Measurements from ENCODE around the gene KRT1. TPM values are rescaled to one million over a fixed set of nuclear protein-coding genes. Genes with fewer than 3 reads are reported as not detected.

Gene KRT1
- total RNA-seq, 1 experiment from 2014 or later = not detected

DNA sequence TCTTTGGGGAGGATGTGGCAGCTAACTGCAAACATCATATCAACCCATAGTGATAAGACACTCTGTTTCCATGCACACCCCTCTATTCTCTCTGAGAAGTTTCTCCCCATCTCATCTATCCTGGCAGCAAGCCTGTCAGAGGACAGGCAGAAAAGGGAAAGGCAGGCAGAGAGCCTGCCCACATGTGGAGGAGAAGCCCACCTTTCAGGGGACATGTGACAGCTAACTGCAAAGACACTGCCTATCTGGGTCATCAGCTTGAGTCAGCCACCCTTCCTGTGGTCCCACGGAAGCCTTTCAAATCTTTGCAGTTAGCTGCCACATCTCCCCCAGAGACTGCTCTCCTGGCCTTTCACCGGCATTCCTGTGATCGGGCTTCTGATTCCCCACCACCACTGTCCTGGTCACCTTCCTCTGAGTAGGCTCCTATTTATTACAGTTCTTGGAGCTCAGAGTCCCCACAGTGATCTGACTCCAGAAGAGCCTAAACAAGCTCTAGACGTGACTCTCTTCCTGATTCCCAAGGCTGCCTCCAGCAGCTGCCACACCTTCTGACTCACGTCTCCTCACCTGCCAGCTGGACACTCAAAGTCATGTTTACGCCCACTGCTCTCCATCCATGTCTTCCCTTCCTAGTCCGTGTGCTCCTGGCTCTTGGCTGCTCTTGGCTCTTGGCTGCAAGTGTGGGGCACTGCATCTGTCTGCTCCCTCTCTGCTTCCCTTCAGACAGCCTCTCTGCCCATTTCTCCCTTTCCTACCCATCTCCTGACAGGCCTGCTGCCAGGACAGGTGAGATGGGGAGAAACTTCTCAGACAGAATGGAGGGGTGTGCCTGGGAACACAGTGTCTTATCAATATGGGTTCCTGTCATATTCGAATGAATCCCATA, 7.5 kb upstream of the KRT1 start:
- intact Hi-C loops (cut with micrococcal nuclease; ENCODE audit: unreplicated experiment) = no loop called here
- H3K27me3 Mint-ChIP-seq (ENCODE audit: unreplicated experiment) = peaks cover 95% of the 10 kb centered on the region
- no peaks in the 10 kb centered on the region for H3K36me3 Mint-ChIP-seq (ENCODE audit: insufficient read depth, unreplicated experiment)
- TF ChIP-seq CTCF (IDR thresholded peaks at IDR 0.05; ENCODE audit: unreplicated experiment) = no peak
- no peak overlapping the region for H3K4me3 Mint-ChIP-seq (ENCODE audit: low read depth, unreplicated experiment)
- peaks cover 19% of the 10 kb centered on the region for H3K4me1 Mint-ChIP-seq (ENCODE audit: low read depth, unreplicated experiment)
- peak; percentile 30 for DNase-seq
- H3K9me3 Mint-ChIP-seq (ENCODE audit: low read depth, unreplicated experiment) = no peaks in the 10 kb centered on the region
- CTCF ChIA-PET = no interaction called here
- no peak overlapping the region for H3K27ac Mint-ChIP-seq (ENCODE audit: unreplicated experiment)
- no TSS peak for BruUV-seq (replicated peaks)

- BruUV-seq (replicated peaks) = no TSS peak
- no peak for DNase-seq
- H3K27ac Mint-ChIP-seq (ENCODE audit: unreplicated experiment) = no peak overlapping the region
- no peaks in the 10 kb centered on the region for H3K9me3 Mint-ChIP-seq (ENCODE audit: low read depth, unreplicated experiment)
- H3K4me1 Mint-ChIP-seq (ENCODE audit: low read depth, unreplicated experiment) = peaks cover 17% of the 10 kb centered on the region
- no peak for TF ChIP-seq CTCF (IDR thresholded peaks at IDR 0.05; ENCODE audit: unreplicated experiment)
- H3K4me3 Mint-ChIP-seq (ENCODE audit: low read depth, unreplicated experiment) = no peak overlapping the region
- intact Hi-C loops (cut with micrococcal nuclease; ENCODE audit: unreplicated experiment) = no loop called here
- peaks cover 87% of the 10 kb centered on the region for H3K27me3 Mint-ChIP-seq (ENCODE audit: unreplicated experiment)
- no peaks in the 10 kb centered on the region for H3K36me3 Mint-ChIP-seq (ENCODE audit: insufficient read depth, unreplicated experiment)
- CTCF ChIA-PET = no interaction called here
These were observed 6.7 kb upstream of the KRT1 start for GRCh38 chr12:52686756-52687487.

- peaks cover 78% of the 10 kb centered on the region for H3K27me3 Mint-ChIP-seq (ENCODE audit: unreplicated experiment)
- CTCF ChIA-PET = interaction anchor here (0.5 kb wide), 1 partner anchor 59 kb away, joined by 3 read pairs; no protein-coding TSS in a partner anchor
These were observed 5.9 kb upstream of the KRT1 start for GRCh38 chr12:52686063-52686462.

More at GRCh38 chr12:52686063-52686462, 5.9 kb upstream of the KRT1 start:
- Mint-ChIP-seq H3K4me3 (ENCODE audit: low read depth, unreplicated experiment) (no peak overlapping the region), H3K4me1 (ENCODE audit: low read depth, unreplicated experiment) (peaks cover 16% of the 10 kb centered on the region), H3K27ac (ENCODE audit: unreplicated experiment) (no peak overlapping the region), H3K36me3 (ENCODE audit: insufficient read depth, unreplicated experiment) (no peaks in the 10 kb centered on the region), H3K9me3 (ENCODE audit: low read depth, unreplicated experiment) (no peaks in the 10 kb centered on the region)
- DNase-seq = no peak
- intact Hi-C loops (cut with micrococcal nuclease; ENCODE audit: unreplicated experiment) = no loop called here
- TF ChIP-seq CTCF (IDR thresholded peaks at IDR 0.05; ENCODE audit: unreplicated experiment) = no peak
- BruUV-seq (replicated peaks) = no TSS peak
